Keratinocyte (primary cell): ENCODE measurements around the gene ANAPC16. TPM values are rescaled to one million over a fixed set of nuclear protein-coding genes. Genes with fewer than 3 reads are reported as not detected.

Source experiments
- DNase-seq: peaks from one replicate; pipeline ENCODE4 v3.0.0-alpha.2; 2011; ENCODE audit warnings: low read depth, missing footprints, low spot score
- FAIRE-seq: peaks from 2 replicates; lab custom pipeline; 2011; peaks lifted over from hg19 to GRCh38; lab: Jason Lieb, UNC
- H2AFZ ChIP-seq: 2 replicates; pipeline ENCODE4 v1.6.0; 2012; ENCODE audit warnings: low read length, control low read depth, inconsistent platforms; ENCODE audit not compliant: control insufficient read depth
- H3K27ac ChIP-seq: 2 replicates; pipeline ENCODE4 v1.5.1; 2011; ENCODE audit warnings: low read length; ENCODE audit not compliant: control insufficient read depth, insufficient read depth
- H3K27me3 ChIP-seq: 3 replicates; pipeline ENCODE4 v1.6.0; 2011; ENCODE audit warnings: low read length; ENCODE audit not compliant: control insufficient read depth, insufficient read depth; ENCODE audit errors: extremely low read depth
- H3K36me3 ChIP-seq, 2 experiments: 2 replicates in 1 of 2; 3 replicates in 1 of 2; pipeline ENCODE4 v1.5.1; 2011; ENCODE audit warnings: low read length in 2 of 2, mild to moderate bottlenecking in 1 of 2; ENCODE audit not compliant: control insufficient read depth in 2 of 2, insufficient read depth in 2 of 2; ENCODE audit errors: extremely low read depth in 1 of 2
- H3K4me1 ChIP-seq: 3 replicates; pipeline ENCODE4 v1.5.1; 2011; ENCODE audit warnings: low read length; ENCODE audit not compliant: control insufficient read depth, insufficient read depth; ENCODE audit errors: extremely low read depth
- H3K4me2 ChIP-seq: 3 replicates; pipeline ENCODE4 v1.6.0; 2011; ENCODE audit warnings: low read depth, low read length; ENCODE audit not compliant: control insufficient read depth, insufficient read depth; ENCODE audit errors: extremely low read depth
- H3K4me3 ChIP-seq, 3 experiments: fragments of 200-600 bp in 1 of 3; sonication (generic) in 1 of 3; 2 replicates in 2 of 3; 3 replicates in 1 of 3; pipeline ENCODE4 v1.5.1; 2011 to 2016; ENCODE audit warnings: low read length in 3 of 3, mild to moderate bottlenecking in 3 of 3, control low read depth in 2 of 3, inconsistent platforms in 1 of 3, low read depth in 1 of 3, mixed read lengths in 1 of 3, mixed run types in 1 of 3, moderate library complexity in 1 of 3; ENCODE audit not compliant: control insufficient read depth in 2 of 3, insufficient read depth in 2 of 3; ENCODE audit errors: extremely low read depth in 1 of 3
- H3K79me2 ChIP-seq: 2 replicates; pipeline ENCODE4 v1.6.0; 2012; ENCODE audit warnings: low read length; ENCODE audit not compliant: control insufficient read depth, insufficient read depth
- H3K9ac ChIP-seq: 3 replicates; pipeline ENCODE4 v1.6.0; 2011; ENCODE audit warnings: low read length; ENCODE audit not compliant: control insufficient read depth, insufficient read depth; ENCODE audit errors: extremely low read depth
- H3K9me1 ChIP-seq: 3 replicates; pipeline ENCODE4 v1.6.0; 2011; ENCODE audit warnings: low read length; ENCODE audit not compliant: control insufficient read depth, insufficient read depth; ENCODE audit errors: extremely low read depth
- H3K9me3 ChIP-seq: 2 replicates; pipeline ENCODE4 v1.5.1; 2012; ENCODE audit warnings: low read depth, low read length; ENCODE audit not compliant: control insufficient read depth
- H4K20me1 ChIP-seq: 3 replicates; pipeline ENCODE4 v1.6.0; 2011; ENCODE audit warnings: low read length; ENCODE audit not compliant: control insufficient read depth, insufficient read depth; ENCODE audit errors: extremely low read depth
- EZH2 ChIP-seq: IDR thresholded peaks from one replicate; pipeline ENCODE4 v1.6.1; 2012; ENCODE audit warnings: inconsistent platforms, mild to moderate bottlenecking, low read length, moderate library complexity
- dilution Hi-C: fragments of 300-500 bp; cut with MboI; formaldehyde crosslinking; loops from one replicate; pipeline ENCODE4 v1.7.0; 2020; ENCODE audit warnings: low sequenced_read_pairs; ENCODE audit not compliant: extremely low pct_ligation_motif_present
- polyA plus RNA-seq, 5 experiments: library from polyadenylated mRNA; depleted of rRNA in 3 of 5; stranded (reverse) in 3 of 5; stranded (forward) in 1 of 5; unstranded in 1 of 5; fragments of >200 nt; gene quantifications; 1 replicate in 1 of 5; 2 replicates in 3 of 5; 3 replicates in 1 of 5; pipeline versions ENCODE4 v1.2.1 to v1.2.3, GENCODE V29; 2011 to 2012; ENCODE audit warnings: missing spikeins in 2 of 5, low read depth in 1 of 5, low replicate concordance in 1 of 5
- TF ChIP-seq, protein P1 (sequence below), 3 experiments: IDR thresholded peaks in 1 of 3; conservative IDR thresholded peaks in 1 of 3; optimal IDR thresholded peaks in 1 of 3; 2 replicates in 2 of 3; 3 replicates in 1 of 3; pipeline versions ENCODE3 to v1.5.1; 2011; ENCODE audit warnings: low read length in 3 of 3, mild to moderate bottlenecking in 3 of 3, moderate library complexity in 2 of 3, control low read depth in 1 of 3, inconsistent platforms in 1 of 3; ENCODE audit not compliant: insufficient read depth in 2 of 3; ENCODE audit errors: extremely low read depth in 1 of 3

ANAPC16 gene
- polyA plus RNA-seq, 1 donor (not counting 4 experiments of a cell fraction or from before 2014, with no cell fraction given) = 93.9 TPM

DNA sequence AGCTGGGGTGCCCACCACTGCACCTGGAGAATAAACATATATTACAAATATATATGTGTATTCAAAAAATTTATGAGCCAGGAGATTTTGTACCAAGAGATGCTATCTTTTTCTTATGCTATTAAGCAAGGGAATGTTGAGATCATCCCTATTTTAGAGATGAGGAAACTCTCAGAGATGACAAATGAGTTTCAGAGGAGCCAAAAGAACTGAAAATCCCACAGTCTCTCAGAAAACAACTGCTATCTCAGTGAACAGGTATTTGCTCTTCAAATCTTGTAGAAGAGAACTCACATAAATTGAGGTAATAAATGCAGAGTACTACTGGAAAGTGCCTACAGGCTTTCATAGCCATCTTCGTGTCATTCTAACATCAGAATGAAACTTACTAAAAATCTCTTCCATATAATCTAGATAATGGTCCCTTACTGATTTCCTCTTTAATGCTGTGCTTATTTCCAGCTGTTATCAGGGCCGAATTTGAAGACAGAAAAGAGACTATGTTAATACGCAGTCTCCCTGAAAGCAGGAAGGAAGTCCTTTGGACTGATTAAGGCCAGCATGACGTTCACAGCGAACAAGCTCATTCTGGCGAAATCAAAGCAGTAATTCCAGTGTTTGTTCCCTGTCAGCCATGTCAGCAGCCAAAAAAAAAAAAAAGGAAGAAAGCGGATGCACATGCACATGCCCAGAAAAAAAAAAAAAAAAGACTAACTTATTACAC, 29.4 kb upstream of the ANAPC16 start:
- no peaks in the 10 kb centered on the region for H3K9me1 ChIP-seq
- peak; percentile 43 for FAIRE-seq
- no peak for DNase-seq
- H3K4me2 ChIP-seq = peak overlapping the region; percentile 62
- peak overlapping the region; percentile 33 for H3K27ac ChIP-seq
- H3K36me3 ChIP-seq = no peaks in the 10 kb centered on the region
- no peaks in the 10 kb centered on the region for H3K9me3 ChIP-seq
- no peaks in the 10 kb centered on the region for H3K27me3 ChIP-seq
- peaks cover 7% of the 10 kb centered on the region for H3K4me1 ChIP-seq
- no peak overlapping the region for H3K4me3 ChIP-seq
- dilution Hi-C loops = no loop called here
- H2AFZ ChIP-seq = peak overlapping the region; percentile 71
- TF ChIP-seq, protein P1, sequence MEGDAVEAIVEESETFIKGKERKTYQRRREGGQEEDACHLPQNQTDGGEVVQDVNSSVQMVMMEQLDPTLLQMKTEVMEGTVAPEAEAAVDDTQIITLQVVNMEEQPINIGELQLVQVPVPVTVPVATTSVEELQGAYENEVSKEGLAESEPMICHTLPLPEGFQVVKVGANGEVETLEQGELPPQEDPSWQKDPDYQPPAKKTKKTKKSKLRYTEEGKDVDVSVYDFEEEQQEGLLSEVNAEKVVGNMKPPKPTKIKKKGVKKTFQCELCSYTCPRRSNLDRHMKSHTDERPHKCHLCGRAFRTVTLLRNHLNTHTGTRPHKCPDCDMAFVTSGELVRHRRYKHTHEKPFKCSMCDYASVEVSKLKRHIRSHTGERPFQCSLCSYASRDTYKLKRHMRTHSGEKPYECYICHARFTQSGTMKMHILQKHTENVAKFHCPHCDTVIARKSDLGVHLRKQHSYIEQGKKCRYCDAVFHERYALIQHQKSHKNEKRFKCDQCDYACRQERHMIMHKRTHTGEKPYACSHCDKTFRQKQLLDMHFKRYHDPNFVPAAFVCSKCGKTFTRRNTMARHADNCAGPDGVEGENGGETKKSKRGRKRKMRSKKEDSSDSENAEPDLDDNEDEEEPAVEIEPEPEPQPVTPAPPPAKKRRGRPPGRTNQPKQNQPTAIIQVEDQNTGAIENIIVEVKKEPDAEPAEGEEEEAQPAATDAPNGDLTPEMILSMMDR (optimal IDR thresholded peaks at IDR 0.05 in 1 of 3, IDR thresholded peaks at IDR 0.05 in 1 of 3, conservative IDR thresholded peaks at IDR 0.05 in 1 of 3; ENCODE audit: extremely low read depth in 1 of 3, insufficient read depth in 2 of 3, low read length in 3 of 3) = no peak
- TF ChIP-seq EZH2 = no peak
- H3K79me2 ChIP-seq = no peaks in the 10 kb centered on the region
- no peaks in the 10 kb centered on the region for H4K20me1 ChIP-seq
- H3K9ac ChIP-seq = peak overlapping the region; percentile 13

DNA sequence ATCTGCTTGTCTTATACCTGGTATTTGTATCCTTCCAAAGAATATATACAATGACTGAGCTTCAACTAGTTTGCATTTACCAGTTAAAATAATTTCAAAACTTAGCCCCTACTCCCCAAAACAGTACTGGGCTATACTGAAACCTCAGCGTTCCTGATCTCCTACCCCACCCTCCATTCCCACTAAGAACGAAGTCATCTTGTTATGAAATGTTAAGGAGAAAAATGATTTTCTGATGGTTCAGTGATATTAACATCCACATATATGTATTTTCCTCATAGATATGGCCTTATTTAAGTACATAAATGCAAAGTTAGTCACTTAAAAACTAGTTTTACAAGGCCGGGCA, 28.9 kb upstream of the ANAPC16 start:
- no peaks in the 10 kb centered on the region for H3K27me3 ChIP-seq
- no peaks in the 10 kb centered on the region for H4K20me1 ChIP-seq
- no peak for DNase-seq
- peak overlapping the region; percentile 33 for H3K27ac ChIP-seq
- no peaks in the 10 kb centered on the region for H3K9me3 ChIP-seq
- H3K4me3 ChIP-seq = no peak overlapping the region
- TF ChIP-seq EZH2 = no peak
- TF ChIP-seq, protein P1 (optimal IDR thresholded peaks at IDR 0.05 in 1 of 3, IDR thresholded peaks at IDR 0.05 in 1 of 3, conservative IDR thresholded peaks at IDR 0.05 in 1 of 3; ENCODE audit: extremely low read depth in 1 of 3, insufficient read depth in 2 of 3, low read length in 3 of 3) = no peak
- dilution Hi-C loops = no loop called here
- peaks cover 7% of the 10 kb centered on the region for H3K4me1 ChIP-seq
- H3K9ac ChIP-seq = peak overlapping the region; percentile 13
- no peaks in the 10 kb centered on the region for H3K36me3 ChIP-seq
- peak overlapping the region; percentile 62 for H3K4me2 ChIP-seq
- H2AFZ ChIP-seq = peak overlapping the region; percentile 29
- no peaks in the 10 kb centered on the region for H3K79me2 ChIP-seq
- H3K9me1 ChIP-seq = no peaks in the 10 kb centered on the region
- no peak for FAIRE-seq
